Stimulated activated naive CD8-positive, alpha-beta T cell treated with anti-CD3 and anti-CD28 coated beads, Interleukin-15, Interleukin-2, amounts not matched to agents 100 U/mL and 50 U/mL, for 24 hours (primary cell): ENCODE results near the gene ENO1.

Experiments
- ATAC-seq: fragments of 150-1000 bp; cut with Tn5 transposase; one replicate; pipeline ENCODE4 v1.10.0; 2021
- DNase-seq: peaks from one replicate; pipeline ENCODE4 v3.0.0; 2021

ENO1 gene

GRCh38 chr1:8813016-8813763 is 65.3 kb downstream of the ENO1 start:
- ATAC-seq (no peak), DNase-seq (no peak)

GRCh38 chr1:8812081-8812480 is 66.4 kb downstream of the ENO1 start:
- DNase-seq, result no peak
- ATAC-seq, result no peak
